ENCODE data around the gene AASDH.

DNA sequence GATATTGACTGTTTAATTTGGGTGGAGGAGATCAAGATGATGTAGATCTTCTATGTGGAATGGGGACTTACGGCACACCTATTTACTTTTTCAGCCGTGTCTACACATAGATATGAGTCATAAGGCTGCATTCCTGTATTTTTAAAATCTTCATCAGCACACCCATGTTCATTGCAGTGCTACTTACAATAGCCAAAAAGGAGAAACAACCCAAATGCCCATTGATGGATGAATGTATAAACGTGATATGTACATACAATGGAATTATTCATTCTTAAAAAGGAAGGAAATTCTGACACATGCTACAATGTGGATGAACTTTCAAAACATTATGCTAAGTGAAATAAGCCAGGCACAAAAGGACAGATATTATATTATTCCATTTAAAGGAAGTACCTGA lies 98.6 kb downstream of the AASDH start:
- no peak for TF ChIP-seq CTCF (conservative IDR thresholded peaks at IDR 0.05; ENCODE audit: low read depth, low read length)
- no peak for TF ChIP-seq EZH2 (IDR thresholded peaks at IDR 0.05; ENCODE audit: borderline replicate concordance, low read depth, low read length, poor library complexity, severe bottlenecking)
